Measurements from ENCODE around the gene MRPL44. TPM values are rescaled to one million over a fixed set of nuclear protein-coding genes. Genes with fewer than 3 reads are reported as not detected.

Gene MRPL44
- total and polyA plus RNA-seq, 2 donors, result 23.7 to 29.7 TPM

DNA sequence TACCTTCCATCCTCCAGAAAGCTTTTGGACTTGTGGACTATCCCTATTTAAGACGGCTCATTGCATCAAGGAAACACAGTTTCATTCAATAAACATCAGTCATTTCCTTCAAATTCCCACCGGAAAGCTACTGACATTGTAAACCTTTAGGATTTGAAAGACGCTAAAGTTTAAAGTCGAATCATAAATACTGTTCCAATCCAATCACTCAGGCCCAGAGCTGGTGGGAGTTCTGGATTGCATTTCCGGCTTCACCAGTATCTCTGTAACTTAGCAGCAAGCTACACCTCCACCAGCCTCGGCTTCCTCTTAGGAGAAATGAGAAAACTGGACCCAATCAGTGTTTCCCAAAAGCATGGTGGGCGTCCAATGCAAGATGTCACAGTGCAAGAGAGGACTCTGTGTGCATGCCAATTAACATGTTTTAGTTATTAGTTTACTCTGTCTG, 13.7 kb upstream of the MRPL44 start:
- Histone ChIP-seq H3K36me3 (ENCODE audit: control insufficient read depth in 2 of 2, insufficient read depth in 2 of 2, low read length in 1 of 2) (no peaks in the 10 kb centered on the region), H3K4me3 (ENCODE audit: low read length in 2 of 2) (peak overlapping the region; percentile 1 to 78), H3K9me3 (ENCODE audit: control insufficient read depth in 2 of 2, insufficient read depth in 1 of 2, low read length in 1 of 2) (no peaks in the 10 kb centered on the region), H3K27ac (ENCODE audit: low read depth in 1 of 2, low read length in 1 of 2) (no peak overlapping the region), H3K4me1 (ENCODE audit: control insufficient read depth in 2 of 2, insufficient read depth in 2 of 2, low read length in 2 of 2) (peaks cover 0 to 11% of the 10 kb centered on the region in 2 donors), H3K27me3 (ENCODE audit: control insufficient read depth in 2 of 2, insufficient read depth in 1 of 2, low read length in 1 of 2) (peaks cover 3 to 18% of the 10 kb centered on the region in 2 donors)
- no peak for DNase-seq (ENCODE audit: low read depth in 6 of 9, low spot score in 9 of 9)
- 84% methylated on average over 7 of the region's 7 CpGs for WGBS

DNA sequence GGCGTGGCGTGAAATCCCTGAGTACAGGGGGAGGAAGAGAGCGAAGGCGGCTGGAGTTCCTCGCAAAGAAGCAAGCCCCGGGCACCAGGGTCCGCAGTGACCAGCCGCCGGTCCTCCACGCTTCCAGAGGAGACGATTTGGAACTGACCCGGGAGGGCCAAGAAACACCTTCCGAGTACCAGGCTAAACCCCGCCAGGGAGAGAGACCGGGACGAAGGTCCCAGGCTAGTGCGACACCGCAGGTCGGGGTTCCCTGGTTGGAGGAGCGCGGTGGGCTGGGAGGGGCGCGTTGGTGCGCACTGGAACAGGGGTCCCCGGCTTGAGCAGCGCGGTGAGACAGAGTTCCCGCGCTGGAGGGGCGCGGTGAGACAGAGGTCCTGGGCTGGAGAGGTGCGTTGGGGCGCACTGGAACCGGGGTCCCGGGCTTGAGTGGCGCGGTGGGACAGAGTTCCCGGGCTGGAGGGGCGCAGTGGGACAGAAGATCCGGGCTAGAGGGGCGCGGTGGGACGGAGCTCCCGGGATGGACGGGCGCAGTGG, 13.0 kb upstream of the MRPL44 start:
- H3K4me3 ChIP-seq (ENCODE audit: low read length in 2 of 2), result peak overlapping the region; percentile 78 to 99
- DNase-seq (ENCODE audit: low read depth in 6 of 9, low spot score in 9 of 9), result peak in 3 of 9 donors; percentile 15 to 51 (median 19)
- no peaks in the 10 kb centered on the region for H3K9me3 ChIP-seq (ENCODE audit: control insufficient read depth in 2 of 2, insufficient read depth in 1 of 2, low read length in 1 of 2)
- H3K27ac ChIP-seq (ENCODE audit: low read depth in 1 of 2, low read length in 1 of 2), result peak overlapping the region; percentile 60 to 81
- WGBS, result 5% methylated on average over 46 of the region's 46 CpGs
- peaks cover 3 to 18% of the 10 kb centered on the region in 2 donors for H3K27me3 ChIP-seq (ENCODE audit: control insufficient read depth in 2 of 2, insufficient read depth in 1 of 2, low read length in 1 of 2)
- H3K36me3 ChIP-seq (ENCODE audit: control insufficient read depth in 2 of 2, insufficient read depth in 2 of 2, low read length in 1 of 2), result no peaks in the 10 kb centered on the region
- H3K4me1 ChIP-seq (ENCODE audit: control insufficient read depth in 2 of 2, insufficient read depth in 2 of 2, low read length in 2 of 2), result peaks cover 0 to 11% of the 10 kb centered on the region in 2 donors

DNA sequence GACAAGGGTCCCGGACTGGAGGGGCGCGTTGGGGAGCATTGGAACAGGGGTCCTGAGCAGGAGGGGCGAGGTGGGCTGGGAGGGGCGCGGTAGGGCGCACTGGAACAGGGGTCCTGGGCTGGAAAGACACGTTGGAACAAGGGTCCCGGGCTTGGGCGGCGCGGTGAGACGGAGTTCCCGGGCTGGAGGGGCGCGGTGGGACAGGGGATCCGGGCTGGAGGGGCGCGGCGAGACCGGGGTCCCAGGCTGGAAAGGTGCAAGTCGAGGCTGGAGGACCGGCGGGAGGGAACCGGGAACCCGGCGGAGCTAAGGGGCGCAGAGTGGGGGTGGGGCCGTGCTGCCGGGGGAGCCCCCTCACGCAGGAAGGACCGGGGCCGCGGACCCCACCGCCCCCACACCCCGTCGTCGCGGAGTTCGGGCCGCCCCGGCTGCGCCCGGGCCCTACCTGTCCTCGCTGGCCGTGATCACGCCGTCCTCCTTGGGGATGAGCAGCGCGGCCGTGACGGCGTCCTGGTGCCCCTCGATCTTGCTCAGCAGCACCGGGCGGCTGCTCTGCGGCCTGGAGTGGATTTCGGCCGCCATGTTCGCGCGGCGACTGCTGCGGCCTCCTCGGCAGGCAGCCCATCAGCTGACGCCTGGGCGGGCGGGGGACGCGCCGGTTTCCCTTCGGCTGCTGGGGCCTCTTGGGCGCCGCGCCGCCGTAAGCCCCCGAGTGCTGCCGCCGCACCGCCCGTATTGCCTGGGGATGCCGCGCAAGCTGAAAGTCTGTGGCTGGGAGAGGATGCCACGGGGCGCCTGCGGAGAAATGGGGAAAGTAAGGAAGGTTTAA, 12.3 kb upstream of the MRPL44 start, which contains the start of gene WDFY1:
Gene WDFY1 (minus strand): TSS at position 633 of the 829 bp plus-strand sequence. CDS start 51 bp downstream, at position 582.
- under 1% methylated on average over 87 of the region's 87 CpGs for WGBS

DNA sequence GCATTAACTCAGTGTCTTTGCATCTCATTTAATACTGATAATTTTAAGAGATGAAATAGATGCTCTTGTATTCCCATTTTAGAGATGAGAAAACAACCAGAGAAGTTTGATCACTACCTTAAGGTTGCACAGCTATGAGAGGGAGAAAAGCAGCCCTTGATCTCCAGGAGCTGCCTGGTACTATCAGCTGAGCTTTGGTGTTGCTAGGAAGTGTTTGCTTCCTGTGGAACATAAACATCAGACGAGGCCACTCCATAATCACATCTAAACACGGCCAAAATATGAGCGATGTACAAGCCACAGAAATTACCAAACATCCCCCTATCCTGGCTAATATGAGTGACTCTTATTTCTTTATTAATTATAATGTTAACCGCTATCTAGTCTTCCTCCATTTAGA, 11.5 kb upstream of the MRPL44 start:
- peak overlapping the region in 1 of 2 donors; percentile 99 for H3K4me3 ChIP-seq (ENCODE audit: low read length in 2 of 2)
- H3K27ac ChIP-seq (ENCODE audit: low read depth in 1 of 2, low read length in 1 of 2), result no peak overlapping the region
- peaks cover 0 to 11% of the 10 kb centered on the region in 2 donors for H3K4me1 ChIP-seq (ENCODE audit: control insufficient read depth in 2 of 2, insufficient read depth in 2 of 2, low read length in 2 of 2)
- no peaks in the 10 kb centered on the region for H3K36me3 ChIP-seq (ENCODE audit: control insufficient read depth in 2 of 2, insufficient read depth in 2 of 2, low read length in 1 of 2)
- DNase-seq (ENCODE audit: low read depth in 6 of 9, low spot score in 9 of 9), result no peak
- peaks cover 3 to 18% of the 10 kb centered on the region in 2 donors for H3K27me3 ChIP-seq (ENCODE audit: control insufficient read depth in 2 of 2, insufficient read depth in 1 of 2, low read length in 1 of 2)
- WGBS, result 40% methylated on average over 4 of the region's 4 CpGs
- no peaks in the 10 kb centered on the region for H3K9me3 ChIP-seq (ENCODE audit: control insufficient read depth in 2 of 2, insufficient read depth in 1 of 2, low read length in 1 of 2)

More for the DNA sequence above, 12.3 kb upstream of the MRPL44 start, which contains the start of gene WDFY1:
- Histone ChIP-seq H3K4me1 (ENCODE audit: control insufficient read depth in 2 of 2, insufficient read depth in 2 of 2, low read length in 2 of 2) (peaks cover 0 to 11% of the 10 kb centered on the region in 2 donors), H3K27me3 (ENCODE audit: control insufficient read depth in 2 of 2, insufficient read depth in 1 of 2, low read length in 1 of 2) (peaks cover 3 to 18% of the 10 kb centered on the region in 2 donors), H3K4me3 (ENCODE audit: low read length in 2 of 2) (peak within 1 kb of the TSS; percentile 78 to 99), H3K27ac (ENCODE audit: low read depth in 1 of 2, low read length in 1 of 2) (peak within 1 kb of the TSS; percentile 60 to 81), H3K9me3 (ENCODE audit: control insufficient read depth in 2 of 2, insufficient read depth in 1 of 2, low read length in 1 of 2) (no peaks in the 10 kb centered on the region), H3K36me3 (ENCODE audit: control insufficient read depth in 2 of 2, insufficient read depth in 2 of 2, low read length in 1 of 2) (no peaks in the 10 kb centered on the region)
- DNase-seq (ENCODE audit: low read depth in 6 of 9, low spot score in 9 of 9), result peak in 7 of 9 donors; percentile 54 to 85 (median 65)

DNA sequence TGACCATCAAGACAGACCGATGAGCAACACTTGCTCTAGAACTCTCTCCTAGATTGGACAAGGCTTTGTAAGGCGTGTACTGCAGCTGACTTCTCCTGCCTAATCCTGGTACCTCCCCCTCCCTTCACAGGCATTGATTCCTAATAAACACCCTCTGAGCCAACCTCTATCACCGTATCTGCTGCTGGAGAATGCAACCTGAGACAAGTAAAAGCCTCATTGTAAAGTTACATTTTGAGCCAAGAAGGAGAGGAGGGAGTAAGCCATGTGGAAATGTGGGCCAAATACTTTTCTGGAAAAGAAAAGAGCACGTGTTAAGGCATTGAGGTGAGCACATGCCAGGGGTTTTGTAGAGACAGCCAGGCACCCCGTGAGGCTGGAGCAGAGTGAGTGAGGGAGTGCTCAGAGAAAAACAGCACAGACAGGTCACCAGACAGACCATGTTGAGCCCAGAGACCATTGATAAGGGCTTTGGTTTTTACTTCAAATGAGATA, 9.5 kb upstream of the MRPL44 start:
- Histone ChIP-seq H3K27ac (ENCODE audit: low read depth in 1 of 2, low read length in 1 of 2) (peak overlapping the region in 1 of 2 donors; percentile 42), H3K9me3 (ENCODE audit: control insufficient read depth in 2 of 2, insufficient read depth in 1 of 2, low read length in 1 of 2) (no peaks in the 10 kb centered on the region), H3K36me3 (ENCODE audit: control insufficient read depth in 2 of 2, insufficient read depth in 2 of 2, low read length in 1 of 2) (no peaks in the 10 kb centered on the region), H3K4me3 (ENCODE audit: low read length in 2 of 2) (no peak overlapping the region), H3K27me3 (ENCODE audit: control insufficient read depth in 2 of 2, insufficient read depth in 1 of 2, low read length in 1 of 2) (peaks cover 3 to 18% of the 10 kb centered on the region in 2 donors), H3K4me1 (ENCODE audit: control insufficient read depth in 2 of 2, insufficient read depth in 2 of 2, low read length in 2 of 2) (peaks cover 0 to 11% of the 10 kb centered on the region in 2 donors)
- whole genome bisulfite sequencing, result 92% methylated on average over 5 of the region's 5 CpGs
- DNase-seq (ENCODE audit: low read depth in 6 of 9, low spot score in 9 of 9), result no peak

DNA sequence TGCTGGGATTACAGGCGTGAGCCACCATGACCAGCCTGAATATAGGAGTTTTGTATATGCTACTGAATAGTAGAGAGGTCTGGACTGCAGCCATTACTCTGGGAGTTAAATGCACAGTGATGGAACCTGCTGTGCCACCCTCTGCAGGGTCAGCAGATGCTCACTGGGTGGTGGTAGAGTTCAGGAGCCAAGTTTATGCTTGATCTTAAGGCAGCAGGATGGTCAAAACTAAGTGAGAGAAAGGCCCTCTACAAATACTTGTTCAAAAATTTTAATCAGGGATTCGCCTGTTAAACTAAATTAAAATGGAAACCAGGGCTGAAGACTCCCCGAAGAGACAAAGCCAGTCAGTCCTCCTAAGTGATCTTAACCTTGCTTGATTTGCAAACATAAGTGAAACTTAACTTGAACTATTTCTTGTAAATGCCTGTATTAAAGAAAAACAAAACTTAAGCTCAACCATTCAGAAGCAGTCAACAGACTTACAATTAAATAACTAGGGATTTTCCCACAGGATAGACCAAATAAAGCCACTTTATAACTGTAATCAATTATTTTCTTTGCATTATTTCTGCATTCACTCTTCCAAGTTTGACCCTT, 7.9 kb upstream of the MRPL44 start:
- H3K4me1 ChIP-seq (ENCODE audit: control insufficient read depth in 2 of 2, insufficient read depth in 2 of 2, low read length in 2 of 2), result peaks cover 0 to 6% of the 10 kb centered on the region in 2 donors
- H3K36me3 ChIP-seq (ENCODE audit: control insufficient read depth in 2 of 2, insufficient read depth in 2 of 2, low read length in 1 of 2), result no peaks in the 10 kb centered on the region

DNA sequence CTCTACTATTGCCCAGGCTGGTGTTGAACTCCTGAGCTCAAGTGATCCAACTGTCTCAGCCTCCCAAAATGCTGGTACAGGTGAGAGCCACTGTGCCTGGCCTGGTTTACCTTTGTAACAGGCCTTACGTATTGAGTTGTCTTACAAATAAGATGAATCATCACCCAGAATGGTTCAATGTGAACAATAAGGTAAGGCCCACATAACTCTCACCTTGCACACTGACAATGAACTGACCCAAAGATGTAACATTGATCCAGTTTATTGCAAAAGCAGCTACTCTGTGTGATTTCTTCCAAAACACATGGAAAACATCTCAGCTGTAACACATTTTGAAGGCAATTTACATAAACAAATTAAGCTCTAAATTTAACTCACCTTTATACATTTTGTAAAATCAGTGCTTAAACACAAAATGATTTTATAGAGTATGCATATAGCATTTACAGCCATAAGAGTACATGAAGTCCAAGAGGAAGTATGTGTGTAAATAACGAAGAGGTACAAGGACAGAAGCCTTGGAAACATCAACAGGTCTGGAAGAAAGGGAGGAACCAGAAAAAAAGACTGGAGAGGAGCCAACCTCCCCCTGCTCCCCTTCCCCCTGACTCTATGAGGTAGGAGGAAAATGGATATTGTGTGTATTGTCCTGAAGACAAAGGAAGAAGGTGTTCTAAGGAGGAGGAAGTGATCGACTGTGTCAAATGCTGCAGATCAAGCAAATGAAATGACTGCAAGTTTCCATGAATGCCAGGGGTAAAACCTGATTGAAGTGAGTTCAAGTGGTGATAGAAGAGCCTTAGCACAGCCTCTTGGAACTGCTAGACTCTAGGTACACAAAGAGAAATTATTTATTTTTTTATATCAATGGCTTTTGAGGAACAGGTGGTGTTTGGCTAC, 6.6 kb upstream of the MRPL44 start:
- DNase-seq (ENCODE audit: low read depth in 6 of 9, low spot score in 9 of 9), result peak in 1 of 9 donors; percentile 31
- no peak overlapping the region for H3K27ac ChIP-seq (ENCODE audit: low read depth in 1 of 2, low read length in 1 of 2)
- no peaks in the 10 kb centered on the region for H3K9me3 ChIP-seq (ENCODE audit: control insufficient read depth in 2 of 2, insufficient read depth in 1 of 2, low read length in 1 of 2)
- no peak overlapping the region for H3K4me3 ChIP-seq (ENCODE audit: low read length in 2 of 2)
- WGBS, result 84% methylated on average over 3 of the region's 3 CpGs
- peaks cover 0 to 1% of the 10 kb centered on the region in 2 donors for H3K4me1 ChIP-seq (ENCODE audit: control insufficient read depth in 2 of 2, insufficient read depth in 2 of 2, low read length in 2 of 2)
- peaks cover 0 to 1% of the 10 kb centered on the region in 2 donors for H3K27me3 ChIP-seq (ENCODE audit: control insufficient read depth in 2 of 2, insufficient read depth in 1 of 2, low read length in 1 of 2)
- no peaks in the 10 kb centered on the region for H3K36me3 ChIP-seq (ENCODE audit: control insufficient read depth in 2 of 2, insufficient read depth in 2 of 2, low read length in 1 of 2)

More for the DNA sequence above, 7.9 kb upstream of the MRPL44 start:
- Histone ChIP-seq H3K27ac (ENCODE audit: low read depth in 1 of 2, low read length in 1 of 2) (no peak overlapping the region), H3K4me3 (ENCODE audit: low read length in 2 of 2) (no peak overlapping the region), H3K27me3 (ENCODE audit: control insufficient read depth in 2 of 2, insufficient read depth in 1 of 2, low read length in 1 of 2) (peaks cover 0 to 9% of the 10 kb centered on the region in 2 donors), H3K9me3 (ENCODE audit: control insufficient read depth in 2 of 2, insufficient read depth in 1 of 2, low read length in 1 of 2) (no peaks in the 10 kb centered on the region)
- no peak for DNase-seq (ENCODE audit: low read depth in 6 of 9, low spot score in 9 of 9)
- 93% methylated on average over 3 of the region's 3 CpGs for WGBS

DNA sequence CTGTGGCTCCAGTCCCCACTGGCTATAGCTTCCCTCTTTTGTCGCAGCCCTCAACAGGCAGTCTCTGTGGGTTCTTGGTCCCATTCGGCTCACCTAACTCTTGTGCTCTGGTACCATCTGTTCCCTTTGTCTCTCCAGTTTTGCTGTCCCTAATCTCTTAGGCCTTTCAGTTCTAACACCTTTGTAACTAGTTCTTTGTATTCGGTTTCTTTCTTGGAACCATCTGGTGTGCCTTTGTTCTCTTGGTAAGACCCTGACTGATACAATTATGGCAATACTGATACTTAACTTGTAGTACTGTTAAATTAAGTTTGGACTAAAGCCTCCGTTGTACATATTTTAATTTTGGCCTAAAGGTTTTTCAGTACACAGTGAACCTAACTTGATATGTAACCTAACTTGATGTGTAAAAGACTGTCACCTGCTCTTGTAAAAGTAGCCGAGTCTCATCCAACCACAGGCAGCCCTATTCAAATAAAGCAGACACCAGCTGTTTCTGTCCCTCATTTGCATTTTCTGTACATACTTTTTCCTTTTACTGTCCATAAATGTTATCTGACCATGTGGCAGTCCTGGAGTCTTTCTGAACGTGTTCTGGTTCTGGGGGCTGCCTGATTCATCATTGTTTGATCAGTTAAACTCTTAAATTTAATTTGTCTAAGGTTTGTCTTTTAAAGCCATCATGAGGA, 4.8 kb upstream of the MRPL44 start:
- H3K9me3 ChIP-seq (ENCODE audit: control insufficient read depth in 2 of 2, insufficient read depth in 1 of 2, low read length in 1 of 2), result no peaks in the 10 kb centered on the region
- no peak overlapping the region for H3K4me3 ChIP-seq (ENCODE audit: low read length in 2 of 2)
- WGBS, result 90% methylated on average over 6 of the region's 6 CpGs
- no peak for DNase-seq (ENCODE audit: low read depth in 6 of 9, low spot score in 9 of 9)
- H3K4me1 ChIP-seq (ENCODE audit: control insufficient read depth in 2 of 2, insufficient read depth in 2 of 2, low read length in 2 of 2), result peaks cover 0 to 6% of the 10 kb centered on the region in 2 donors
- no peaks in the 10 kb centered on the region for H3K27me3 ChIP-seq (ENCODE audit: control insufficient read depth in 2 of 2, insufficient read depth in 1 of 2, low read length in 1 of 2)
- no peaks in the 10 kb centered on the region for H3K36me3 ChIP-seq (ENCODE audit: control insufficient read depth in 2 of 2, insufficient read depth in 2 of 2, low read length in 1 of 2)
- H3K27ac ChIP-seq (ENCODE audit: low read depth in 1 of 2, low read length in 1 of 2), result no peak overlapping the region

Measured in thymus (tissue), 11 donors.